Ectodermal cell (in vitro differentiated cells): ENCODE results near the gene CBY1.

Experiments used
- H3K27ac ChIP-seq: 2 replicates; pipeline ENCODE4 v1.7.0; 2013; ENCODE audit warnings: mild to moderate bottlenecking, low read depth, low read length; ENCODE audit not compliant: insufficient read depth, poor library complexity, severe bottlenecking
- H3K27me3 ChIP-seq: 2 replicates; pipeline ENCODE4 v1.7.0; 2013; ENCODE audit warnings: mild to moderate bottlenecking, low read length; ENCODE audit not compliant: insufficient read depth, control insufficient read depth, poor library complexity, severe bottlenecking
- H3K36me3 ChIP-seq: one replicate; pipeline ENCODE4 v1.7.0; 2013; ENCODE audit warnings: low read length; ENCODE audit not compliant: control insufficient read depth, insufficient read depth
- H3K4me1 ChIP-seq: one replicate; pipeline ENCODE4 v1.7.0; 2013; ENCODE audit warnings: low read length; ENCODE audit not compliant: control insufficient read depth, insufficient read depth
- H3K4me3 ChIP-seq: 2 replicates; pipeline ENCODE4 v1.7.0; 2013; ENCODE audit warnings: low read depth, low read length, control low read depth; ENCODE audit not compliant: insufficient read depth
- H3K9me3 ChIP-seq: 2 replicates; pipeline ENCODE4 v1.7.0; 2013; ENCODE audit warnings: mild to moderate bottlenecking, low read length, moderate library complexity; ENCODE audit not compliant: control insufficient read depth
- WGBS, 2 experiments: methylation state at CpG; one replicate each; pipeline ENCODE4 v1.1.7; 2013; ENCODE audit warnings: missing lambda C conversion rate in 2 of 2; 5-methylcytosine and 5-hydroxymethylcytosine counted together

CBY1 gene

DNA sequence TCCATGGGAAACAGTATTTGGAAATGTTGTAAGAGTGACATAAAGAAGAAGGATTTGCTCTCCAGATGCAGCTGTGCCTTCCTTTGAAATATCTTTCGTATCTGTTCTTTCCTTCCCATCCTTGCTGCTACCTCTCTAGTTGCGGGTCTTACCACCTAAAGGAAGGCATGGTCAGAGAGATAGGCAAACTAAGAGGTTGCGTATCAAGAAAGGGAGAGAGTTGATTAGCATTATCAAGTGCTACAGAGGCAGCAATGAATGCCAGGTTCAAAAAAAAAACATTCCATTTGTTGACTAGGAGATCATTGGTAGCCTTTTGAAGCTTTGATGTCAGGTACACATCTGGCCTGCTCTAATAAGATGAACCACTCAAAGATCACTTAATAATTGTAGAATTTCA is 53.9 kb downstream of the CBY1 start:
- Histone ChIP-seq H3K4me3 (no peak overlapping the region), H3K27ac (no peak overlapping the region), H3K36me3 (no peaks in the 10 kb centered on the region), H3K9me3 (no peaks in the 10 kb centered on the region), H3K4me1 (peaks cover 38% of the 10 kb centered on the region), H3K27me3 (no peaks in the 10 kb centered on the region)
- WGBS, 2 experiments = 97 to 99% methylated on average over 3 of the region's 3 CpGs

DNA sequence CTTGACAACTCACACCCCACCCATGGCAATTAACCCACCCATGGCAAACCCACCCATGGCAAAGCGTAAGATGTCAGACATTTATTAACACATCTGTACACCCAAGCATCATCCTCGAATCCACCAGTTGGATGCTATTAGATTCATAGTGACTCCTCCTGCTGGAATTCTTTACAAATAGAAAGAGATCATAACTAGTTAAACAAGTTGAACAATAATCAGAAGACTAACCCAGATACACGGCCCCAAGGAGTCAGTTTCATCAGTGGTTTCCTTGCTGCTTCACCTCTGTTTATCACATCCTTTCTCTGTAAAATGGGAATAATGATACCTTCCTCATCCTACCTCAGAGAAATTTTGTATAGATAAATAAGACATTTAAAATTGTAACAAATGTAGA is 54.4 kb downstream of the CBY1 start:
- Histone ChIP-seq H3K4me1 (peaks cover 38% of the 10 kb centered on the region), H3K9me3 (no peaks in the 10 kb centered on the region), H3K27ac (no peak overlapping the region), H3K27me3 (no peaks in the 10 kb centered on the region), H3K36me3 (no peaks in the 10 kb centered on the region), H3K4me3 (no peak overlapping the region)
- 92 to 94% methylated on average over 2 to 3 of the region's 3 CpGs for WGBS, 2 experiments

DNA sequence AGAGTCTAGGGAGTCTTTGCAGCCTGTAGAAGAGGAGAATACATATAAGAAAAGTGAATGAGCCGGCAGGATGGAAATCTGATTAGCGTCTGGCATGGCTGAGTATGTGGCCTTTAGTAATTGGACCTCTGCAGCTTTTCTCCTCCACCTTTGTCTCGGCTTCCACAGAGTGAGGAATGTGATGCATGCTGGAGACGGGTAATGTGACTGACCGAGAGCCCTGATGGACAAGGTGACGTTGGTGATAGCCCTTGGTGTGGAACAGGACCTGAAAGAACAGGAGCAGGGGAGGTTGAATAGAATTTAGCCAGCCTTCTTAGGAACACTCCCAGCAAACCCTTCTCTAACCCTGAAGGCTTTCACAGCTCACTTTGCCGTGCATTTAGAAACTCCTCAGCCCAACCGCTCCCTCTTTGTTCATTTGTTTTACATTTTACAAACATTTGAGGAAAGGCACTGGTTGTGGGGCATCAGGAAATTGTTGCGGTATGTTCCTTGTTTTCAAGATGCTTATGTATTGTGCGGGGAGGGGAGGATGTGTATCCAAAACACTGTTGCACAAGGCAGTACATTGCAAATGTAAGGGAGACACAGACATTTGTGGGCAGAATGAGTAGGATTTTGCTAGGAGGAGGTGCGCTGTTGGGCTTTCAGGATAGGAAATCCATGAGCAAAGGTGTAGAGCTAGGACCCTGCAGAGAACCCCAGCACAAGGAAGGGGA is 56.2 kb downstream of the CBY1 start:
- Histone ChIP-seq H3K27ac (peak overlapping the region; percentile 64), H3K4me3 (no peak overlapping the region), H3K36me3 (peaks cover 10% of the 10 kb centered on the region), H3K4me1 (peaks cover 27% of the 10 kb centered on the region), H3K27me3 (no peaks in the 10 kb centered on the region), H3K9me3 (no peaks in the 10 kb centered on the region)
- WGBS, 2 experiments = 59% methylated on average over 11 of the region's 11 CpGs

DNA sequence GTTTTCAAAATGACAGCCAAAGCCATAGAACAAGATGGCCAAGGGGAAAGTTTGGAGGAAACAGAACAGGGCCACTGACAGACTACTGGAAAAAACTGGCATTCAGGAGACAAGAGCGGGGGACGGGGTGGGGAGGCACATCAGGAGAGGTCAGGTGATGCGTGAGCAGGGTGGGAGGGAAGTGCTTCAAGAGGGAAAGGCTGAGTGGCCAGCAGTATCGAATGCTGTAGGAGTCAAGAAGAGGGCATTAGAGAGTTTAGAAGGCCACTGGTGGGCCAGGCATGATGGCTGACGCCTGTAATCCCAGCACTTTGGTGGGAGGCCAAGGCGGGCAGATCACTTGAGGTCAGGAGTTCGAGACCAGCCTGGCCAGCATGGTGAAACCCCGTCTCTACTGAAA is 57.5 kb downstream of the CBY1 start:
- Histone ChIP-seq H3K27me3 (no peaks in the 10 kb centered on the region), H3K4me3 (no peak overlapping the region), H3K9me3 (no peaks in the 10 kb centered on the region), H3K4me1 (peaks cover 25% of the 10 kb centered on the region), H3K36me3 (peaks cover 13% of the 10 kb centered on the region), H3K27ac (no peak overlapping the region)
- whole genome bisulfite sequencing, 2 experiments = 87 to 89% methylated on average over 8 of the region's 8 CpGs

DNA sequence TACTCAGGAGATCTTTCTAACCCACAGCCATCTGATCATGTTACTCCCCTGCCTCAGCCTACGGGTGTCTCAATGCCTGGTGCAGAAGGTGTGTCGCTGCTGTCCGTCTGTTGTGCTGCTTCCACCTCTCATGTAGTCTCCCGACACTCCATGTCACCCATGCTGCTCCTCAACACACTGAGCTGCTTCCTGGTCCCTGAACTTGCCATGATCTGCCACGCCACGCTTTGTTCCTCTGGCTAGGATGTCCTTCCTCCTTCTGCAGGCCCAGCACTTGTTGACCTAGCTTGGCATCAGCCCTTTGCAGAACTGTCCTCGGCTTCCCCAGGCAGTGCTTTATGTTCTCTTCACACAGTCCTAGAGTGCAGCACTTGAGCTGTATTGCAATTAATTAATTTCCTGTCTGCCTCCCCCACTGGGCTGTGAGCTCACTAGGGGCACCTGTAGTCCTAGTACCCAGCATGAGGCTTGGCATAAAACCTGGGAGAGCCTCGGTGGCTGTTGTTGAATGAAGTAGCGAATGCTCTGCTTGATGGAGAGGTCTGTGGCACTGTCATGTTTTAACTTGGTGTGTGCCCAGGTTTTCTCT is 58.8 kb downstream of the CBY1 start:
- H3K4me3 ChIP-seq = no peak overlapping the region
- H3K9me3 ChIP-seq = no peaks in the 10 kb centered on the region
- peaks cover 14% of the 10 kb centered on the region for H3K36me3 ChIP-seq
- H3K27me3 ChIP-seq = no peaks in the 10 kb centered on the region
- no peak overlapping the region for H3K27ac ChIP-seq
- H3K4me1 ChIP-seq = peaks cover 21% of the 10 kb centered on the region
- 93 to 97% methylated on average over 9 of the region's 9 CpGs for WGBS, 2 experiments

DNA sequence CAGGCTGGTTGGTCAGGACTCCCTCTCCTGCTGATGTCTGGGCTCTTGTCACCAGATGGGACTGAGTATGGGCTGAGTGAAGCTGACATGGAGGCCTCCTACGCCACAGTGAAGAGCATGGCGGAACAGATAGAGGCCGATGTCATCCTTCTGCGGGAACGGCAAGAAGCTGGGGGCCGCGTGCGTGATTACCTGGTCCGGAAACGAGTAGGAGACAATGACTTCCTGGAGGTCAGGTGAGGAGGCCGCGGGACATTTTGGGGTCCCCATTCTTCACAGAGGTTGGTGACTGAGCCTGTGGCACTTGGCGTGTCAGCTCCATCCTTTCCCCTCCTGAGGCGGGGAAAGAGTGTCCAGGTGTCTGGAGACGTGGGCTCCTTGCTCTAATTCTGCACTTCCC is 59.4 kb downstream of the CBY1 start:
- Histone ChIP-seq H3K36me3 (peaks cover 20% of the 10 kb centered on the region), H3K27me3 (no peaks in the 10 kb centered on the region), H3K9me3 (no peaks in the 10 kb centered on the region), H3K4me1 (peaks cover 21% of the 10 kb centered on the region), H3K4me3 (no peak overlapping the region), H3K27ac (no peak overlapping the region)
- 96% methylated on average over 15 of the region's 15 CpGs for WGBS, 2 experiments

DNA sequence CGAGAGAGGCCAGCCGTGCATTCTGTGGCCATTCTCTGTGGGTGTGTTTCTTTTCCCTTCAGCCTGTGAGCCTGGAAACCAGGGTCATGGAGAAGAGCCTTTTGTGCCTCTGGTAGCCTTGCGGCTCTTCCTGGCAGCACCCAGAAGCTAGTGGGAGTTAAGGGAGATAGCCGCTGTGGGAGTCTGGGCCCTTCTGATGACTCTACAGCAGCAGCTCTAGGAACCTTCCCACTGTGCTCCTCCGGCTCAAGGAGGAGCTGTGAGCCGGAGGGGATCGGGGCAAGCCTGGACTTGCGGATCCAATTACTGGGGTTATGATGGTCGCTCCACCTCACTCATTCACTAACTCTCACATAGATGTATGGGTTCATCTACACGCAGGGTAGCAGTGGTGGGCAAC is 59.8 kb downstream of the CBY1 start:
- H3K36me3 ChIP-seq = peaks cover 22% of the 10 kb centered on the region
- H3K4me3 ChIP-seq = no peak overlapping the region
- no peaks in the 10 kb centered on the region for H3K9me3 ChIP-seq
- peaks cover 21% of the 10 kb centered on the region for H3K4me1 ChIP-seq
- no peak overlapping the region for H3K27ac ChIP-seq
- 96% methylated on average over 10 of the region's 10 CpGs for WGBS, 2 experiments
- H3K27me3 ChIP-seq = no peaks in the 10 kb centered on the region

DNA sequence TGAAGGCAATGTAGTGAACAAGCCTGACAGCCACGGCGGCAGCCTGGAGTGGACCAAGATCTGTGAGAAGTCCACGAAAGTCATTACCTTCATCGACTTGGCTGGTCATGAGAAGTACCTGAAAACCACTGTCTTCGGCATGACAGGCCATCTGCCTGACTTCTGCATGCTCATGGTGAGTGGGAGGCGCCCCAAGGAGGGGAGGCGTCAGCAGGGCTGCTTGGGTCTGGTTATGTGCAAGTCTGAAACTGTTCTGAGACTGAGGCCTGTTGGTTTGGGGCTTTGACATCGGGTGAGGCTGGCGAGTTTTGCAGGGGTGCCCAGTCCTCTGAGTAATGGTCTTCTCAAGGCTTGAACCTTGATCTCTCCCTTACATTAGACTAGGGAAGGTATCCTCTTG is 60.4 kb downstream of the CBY1 start:
- WGBS, 2 experiments = 93 to 95% methylated on average over 9 of the region's 9 CpGs

DNA sequence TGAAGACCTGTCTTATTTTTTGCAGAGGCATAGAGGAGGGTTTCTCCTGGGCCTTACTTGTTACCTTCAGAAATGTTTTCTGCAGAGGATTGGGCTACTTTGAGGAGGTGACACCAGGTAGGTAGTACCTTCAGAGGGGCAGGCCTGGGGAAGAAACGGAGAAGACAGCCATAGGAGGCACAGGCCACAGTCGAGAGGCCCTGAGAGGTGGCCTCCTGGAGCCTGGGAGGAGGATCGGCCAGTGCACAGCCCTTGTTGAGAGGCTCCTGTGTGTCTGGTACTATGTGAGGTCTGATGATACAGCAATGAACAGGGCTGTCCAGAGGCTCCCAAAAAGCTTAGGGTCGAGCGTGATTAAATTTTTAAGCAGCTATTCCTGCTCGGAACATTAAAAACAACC is 60.8 kb downstream of the CBY1 start:
- no peaks in the 10 kb centered on the region for H3K9me3 ChIP-seq
- peaks cover 22% of the 10 kb centered on the region for H3K36me3 ChIP-seq
- H3K4me3 ChIP-seq = no peak overlapping the region
- no peak overlapping the region for H3K27ac ChIP-seq
- no peaks in the 10 kb centered on the region for H3K27me3 ChIP-seq
- 93 to 97% methylated on average over 6 of the region's 6 CpGs for WGBS, 2 experiments
- peaks cover 18% of the 10 kb centered on the region for H3K4me1 ChIP-seq

More for the DNA sequence above, 60.4 kb downstream of the CBY1 start:
- Histone ChIP-seq H3K4me3 (no peak overlapping the region), H3K4me1 (peaks cover 21% of the 10 kb centered on the region), H3K36me3 (peaks cover 22% of the 10 kb centered on the region), H3K9me3 (no peaks in the 10 kb centered on the region), H3K27ac (no peak overlapping the region), H3K27me3 (no peaks in the 10 kb centered on the region)

DNA sequence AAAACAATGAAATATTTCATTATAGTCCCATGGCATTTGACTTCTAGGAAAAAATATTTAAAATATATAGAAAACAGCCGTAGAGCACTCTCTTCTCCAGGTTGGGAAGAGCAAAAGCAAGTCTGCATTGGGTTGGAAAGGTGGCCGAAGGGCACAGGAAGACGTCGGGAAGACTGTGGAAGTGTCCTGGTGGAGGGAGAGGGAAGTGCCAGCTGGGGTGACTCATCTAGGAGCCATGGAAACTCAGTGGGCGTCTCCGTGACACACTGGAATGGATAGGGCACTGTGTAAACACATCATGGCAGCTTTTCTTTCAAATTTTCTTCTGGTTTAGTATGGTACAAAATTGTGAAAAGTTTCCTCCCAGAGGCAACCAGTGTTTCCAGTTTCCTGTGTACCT is 62.0 kb downstream of the CBY1 start:
- H3K36me3 ChIP-seq = peaks cover 31% of the 10 kb centered on the region

More for the DNA sequence above, 62.0 kb downstream of the CBY1 start:
- Histone ChIP-seq H3K27ac (no peak overlapping the region), H3K27me3 (no peaks in the 10 kb centered on the region), H3K4me3 (no peak overlapping the region), H3K4me1 (peaks cover 6% of the 10 kb centered on the region), H3K9me3 (no peaks in the 10 kb centered on the region)
- 75 to 80% methylated on average over 6 of the region's 6 CpGs for WGBS, 2 experiments
